GM21447 (cell line): ENCODE data around the gene OXCT2.
"Not testable (repeated sequence)": the region's sequence is repeated elsewhere in the genome, so short reads cannot be mapped to it uniquely, and the experiment has no call there.

Experiments used
- ATAC-seq: cut with Tn5 transposase; IDR thresholded peaks from one replicate; pipeline ENCODE4 v1.9.1; 2021; ENCODE audit not compliant: unreplicated experiment

Gene OXCT2

GRCh38 chr1:39787964-39788363 is 16.8 kb upstream of the OXCT2 start:
- not testable (repeated sequence) for ATAC-seq

GRCh38 chr1:39787468-39787867 is 16.3 kb upstream of the OXCT2 start:
- no peak for ATAC-seq

- ATAC-seq, result not testable (repeated sequence)
Observed at GRCh38 chr1:39787108-39787375, 15.9 kb upstream of the OXCT2 start.

DNA sequence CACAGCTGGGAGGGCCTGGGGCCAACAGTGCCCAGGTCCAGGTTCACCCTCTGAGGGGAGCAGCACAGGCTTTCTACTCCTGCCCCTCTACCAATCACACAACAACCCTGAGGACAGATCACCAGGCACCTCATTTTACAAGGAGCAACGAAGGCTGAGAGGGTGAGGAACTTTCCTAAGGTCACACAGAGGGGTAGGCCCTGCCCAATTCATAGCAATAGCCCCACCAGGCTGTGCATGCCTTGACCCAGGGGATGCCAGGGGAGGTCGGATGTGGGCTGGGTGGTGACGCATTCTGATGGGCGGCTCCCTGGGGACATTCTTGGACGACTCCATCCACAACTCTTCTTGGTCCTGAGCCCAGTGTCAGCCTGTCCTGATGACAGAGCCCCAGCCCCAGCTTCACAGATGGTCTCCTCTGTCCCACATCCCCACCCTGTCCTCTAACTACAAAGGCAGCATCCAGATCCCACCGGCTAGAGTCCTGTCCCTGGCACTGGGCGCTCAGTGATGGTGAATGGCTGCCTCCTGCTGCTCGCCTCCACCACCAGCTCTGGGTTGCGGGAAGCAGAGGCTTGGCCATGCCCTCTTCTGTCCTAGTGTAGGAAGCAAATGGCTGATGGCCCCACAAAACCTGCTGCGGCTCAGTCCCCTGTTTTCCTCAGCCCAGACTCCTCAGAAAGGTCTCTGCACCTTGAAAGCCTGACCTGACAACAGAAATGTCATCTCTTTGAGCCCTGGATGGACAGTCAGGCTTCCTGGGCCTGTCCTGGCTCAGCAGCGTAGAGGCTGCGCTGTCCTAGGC is 15.4 kb upstream of the OXCT2 start:
- not testable (repeated sequence) for ATAC-seq

- ATAC-seq, result not testable (repeated sequence)
Observed at GRCh38 chr1:39782685-39783084, 11.5 kb upstream of the OXCT2 start.

- ATAC-seq, result no peak
Observed at GRCh38 chr1:39782103-39782502, 11.0 kb upstream of the OXCT2 start.

DNA sequence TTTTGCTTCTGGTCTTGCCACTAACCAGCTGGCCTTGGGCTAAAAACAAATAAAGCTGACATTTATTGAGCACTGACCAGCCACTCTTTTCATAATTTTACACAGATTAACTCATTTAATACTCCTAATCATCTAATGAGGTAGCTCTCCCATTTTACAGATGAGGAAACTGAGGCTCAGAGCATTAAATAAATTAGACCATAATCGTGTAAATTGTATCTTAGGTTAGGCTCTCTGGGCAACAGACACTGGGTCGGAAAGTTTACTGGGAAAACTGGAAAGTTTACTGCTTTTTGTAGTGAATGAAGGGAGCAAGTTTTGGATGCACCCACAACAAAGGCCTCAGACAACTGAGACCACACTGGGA is 10.2 kb upstream of the OXCT2 start:
- no peak for ATAC-seq

DNA sequence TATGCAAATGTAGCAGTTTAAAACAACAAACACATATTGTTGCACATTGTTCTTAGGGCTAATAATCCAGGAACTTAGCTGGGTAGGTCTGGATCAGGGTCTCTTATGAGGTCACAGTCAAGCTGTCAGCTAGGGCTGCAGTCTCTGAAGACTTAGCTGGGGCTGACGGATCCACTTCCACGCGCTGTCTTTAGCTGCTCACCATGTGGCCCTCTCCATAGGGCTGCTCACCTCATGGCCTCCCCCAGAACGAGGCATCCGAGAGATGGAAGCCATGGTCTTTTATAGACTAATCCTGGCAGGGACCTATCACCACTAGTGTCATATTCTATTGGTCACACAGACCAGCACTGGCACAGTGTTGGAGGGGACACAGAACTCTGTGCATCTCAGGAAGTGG is 8.7 kb upstream of the OXCT2 start:
- no peak for ATAC-seq

DNA sequence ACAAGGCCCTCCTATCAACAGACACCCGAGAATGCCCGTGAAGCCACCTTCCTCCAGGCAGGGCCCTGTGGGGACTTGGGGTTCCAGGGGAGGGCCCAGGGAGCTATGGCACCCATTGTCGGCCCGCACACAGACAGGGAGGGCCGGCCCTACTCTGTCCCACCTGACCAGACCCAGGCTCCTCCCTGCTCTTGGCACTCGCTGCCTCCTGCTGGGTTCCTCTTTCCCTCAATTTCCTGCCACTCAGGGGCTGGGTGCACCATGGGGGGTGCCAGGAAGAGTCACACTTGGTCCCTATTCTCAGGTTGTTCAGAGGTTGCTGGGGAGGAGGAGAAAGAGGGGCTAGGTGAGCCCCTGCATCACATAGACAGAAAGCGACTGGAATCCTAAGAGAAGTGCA is 8.0 kb upstream of the OXCT2 start:
- no peak for ATAC-seq

DNA sequence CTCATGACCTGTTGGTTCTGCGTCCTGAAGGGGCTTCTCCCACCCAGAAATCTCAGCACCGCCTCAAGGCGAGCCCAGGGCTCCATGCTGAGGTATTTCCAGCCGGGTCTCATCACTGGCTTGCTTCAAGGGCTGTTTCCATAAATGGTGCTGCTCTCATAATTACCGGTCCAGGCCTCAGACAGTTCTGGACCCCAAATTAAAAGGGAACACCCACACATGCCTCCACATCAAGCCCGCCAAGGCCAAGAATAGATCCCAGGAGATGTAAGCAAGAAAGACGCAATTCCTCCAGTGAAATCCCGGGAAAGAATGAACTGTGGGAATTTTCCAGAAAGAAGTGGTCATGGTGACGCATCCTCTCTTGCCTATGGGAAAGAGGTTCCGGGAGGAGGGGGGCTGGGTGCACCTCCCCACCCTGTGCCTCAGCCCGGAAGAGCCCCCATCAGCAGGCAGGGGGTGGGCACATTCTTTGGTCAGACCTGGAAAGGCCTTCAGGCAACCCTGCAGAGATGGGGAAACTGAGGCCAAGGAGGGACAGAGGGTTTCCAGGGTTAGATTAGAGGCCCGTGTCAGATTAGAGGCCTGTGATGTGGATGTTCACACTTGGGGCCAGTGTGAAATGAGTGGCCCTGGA is 7.4 kb upstream of the OXCT2 start:
- not testable (repeated sequence) for ATAC-seq

GRCh38 chr1:39777896-39778295 is 6.7 kb upstream of the OXCT2 start:
- not testable (repeated sequence) for ATAC-seq

DNA sequence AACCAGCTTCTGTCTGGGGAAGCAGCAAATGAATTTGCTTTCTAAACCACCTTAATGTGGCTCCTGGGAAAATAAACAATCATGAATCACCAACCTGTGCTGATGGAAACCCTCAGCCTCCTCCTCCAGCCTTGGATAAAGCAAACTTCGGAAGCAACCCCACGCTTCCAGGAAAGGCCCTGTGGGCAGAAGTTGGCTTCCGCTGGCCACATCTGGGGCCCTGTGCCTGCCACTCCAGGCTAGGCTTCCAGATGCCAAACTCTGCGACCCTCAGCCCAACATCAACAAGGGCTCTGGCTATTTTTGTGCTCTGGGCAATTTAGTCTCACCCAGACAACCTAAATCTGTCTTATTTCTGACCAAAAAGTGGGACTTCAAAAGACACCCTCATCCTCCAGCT is 6.2 kb upstream of the OXCT2 start:
- no peak for ATAC-seq

- no peak for ATAC-seq
Observed at GRCh38 chr1:39776886-39777285, 5.7 kb upstream of the OXCT2 start.

DNA sequence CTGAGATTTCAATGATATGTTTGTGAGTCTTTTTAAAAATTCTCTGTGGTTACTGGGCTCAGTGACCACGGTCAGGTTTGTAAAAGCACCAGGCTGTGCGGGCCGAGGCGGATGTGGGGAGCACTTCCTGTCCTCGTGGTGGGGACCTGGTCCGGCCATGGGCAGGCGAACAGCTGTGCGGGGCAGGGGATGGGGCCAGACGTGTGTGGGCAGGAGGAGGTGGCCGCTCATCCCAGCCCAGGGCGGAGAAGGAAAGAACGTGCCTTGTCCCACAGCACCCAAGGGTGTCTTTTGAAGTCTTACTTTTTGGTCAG is 5.2 kb upstream of the OXCT2 start:
- ATAC-seq, result peak; percentile 64

DNA sequence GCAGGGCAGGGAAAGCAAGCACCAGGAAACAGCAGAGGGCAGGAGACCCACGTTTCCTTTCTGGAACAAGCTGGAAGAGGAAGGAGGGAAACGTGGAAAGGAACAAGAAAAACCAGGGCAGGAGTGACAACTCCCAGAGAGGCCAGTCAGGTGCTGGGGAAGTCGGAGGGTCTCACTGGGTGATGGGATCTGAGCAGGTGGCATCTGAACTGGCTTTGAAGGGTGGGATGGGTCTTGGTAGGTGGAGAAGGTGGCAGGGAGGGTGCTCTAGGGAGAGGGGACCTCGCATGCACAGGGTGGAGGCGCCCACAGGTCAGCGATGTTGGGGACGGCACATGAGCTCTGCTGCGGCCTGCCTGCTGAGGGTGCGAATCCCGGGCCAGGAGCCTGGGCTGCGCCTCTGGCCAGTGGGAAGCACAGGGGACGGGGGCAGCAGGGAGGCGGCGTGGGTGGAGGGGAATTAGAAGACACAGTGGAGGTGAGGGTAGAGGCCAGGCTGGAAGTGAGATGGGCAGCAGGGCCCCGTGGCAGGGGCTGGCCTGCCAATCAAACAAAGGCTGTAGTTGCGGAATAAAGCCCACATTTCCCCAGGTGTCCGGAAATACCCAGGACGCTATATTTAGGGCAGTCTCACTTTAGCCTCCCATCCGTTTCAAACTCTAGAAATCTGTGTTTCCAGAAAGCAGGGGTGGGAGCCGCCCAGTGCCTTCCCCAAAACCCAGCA is 4.7 kb upstream of the OXCT2 start:
- ATAC-seq, result peak; percentile 52

- ATAC-seq, result not testable (repeated sequence)
Observed at GRCh38 chr1:39775141-39775540, 4.0 kb upstream of the OXCT2 start.

DNA sequence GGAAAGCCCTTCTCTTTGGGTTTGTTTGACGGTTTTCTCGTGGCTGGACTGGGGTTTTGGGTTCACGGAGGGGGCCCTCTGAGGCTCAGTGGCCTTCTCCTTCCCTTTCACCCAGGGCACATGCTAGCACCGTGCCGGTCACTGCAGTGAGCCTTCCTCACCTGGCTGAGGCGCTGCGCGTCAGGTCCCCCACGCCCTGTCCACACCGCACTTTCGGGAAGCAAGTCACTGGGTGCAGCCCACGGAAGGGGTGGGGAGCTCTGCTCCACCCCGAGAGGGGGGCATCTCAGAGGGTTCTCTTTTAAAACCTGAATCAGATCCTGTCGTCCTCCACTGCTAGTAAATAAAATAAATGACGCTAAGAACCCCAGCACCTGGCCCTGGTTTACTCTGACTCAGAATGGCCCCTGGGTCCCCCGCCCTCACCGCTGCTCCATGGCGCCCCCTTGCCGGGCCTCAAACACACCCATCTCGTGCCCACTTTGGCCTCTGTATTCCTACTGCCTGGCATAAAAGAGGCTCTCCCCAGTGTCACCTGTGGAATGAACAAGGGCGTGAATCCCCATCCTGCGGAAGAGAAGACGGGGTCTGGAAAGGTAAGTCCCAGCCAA is 2.3 kb upstream of the OXCT2 start:
- not testable (repeated sequence) for ATAC-seq

DNA sequence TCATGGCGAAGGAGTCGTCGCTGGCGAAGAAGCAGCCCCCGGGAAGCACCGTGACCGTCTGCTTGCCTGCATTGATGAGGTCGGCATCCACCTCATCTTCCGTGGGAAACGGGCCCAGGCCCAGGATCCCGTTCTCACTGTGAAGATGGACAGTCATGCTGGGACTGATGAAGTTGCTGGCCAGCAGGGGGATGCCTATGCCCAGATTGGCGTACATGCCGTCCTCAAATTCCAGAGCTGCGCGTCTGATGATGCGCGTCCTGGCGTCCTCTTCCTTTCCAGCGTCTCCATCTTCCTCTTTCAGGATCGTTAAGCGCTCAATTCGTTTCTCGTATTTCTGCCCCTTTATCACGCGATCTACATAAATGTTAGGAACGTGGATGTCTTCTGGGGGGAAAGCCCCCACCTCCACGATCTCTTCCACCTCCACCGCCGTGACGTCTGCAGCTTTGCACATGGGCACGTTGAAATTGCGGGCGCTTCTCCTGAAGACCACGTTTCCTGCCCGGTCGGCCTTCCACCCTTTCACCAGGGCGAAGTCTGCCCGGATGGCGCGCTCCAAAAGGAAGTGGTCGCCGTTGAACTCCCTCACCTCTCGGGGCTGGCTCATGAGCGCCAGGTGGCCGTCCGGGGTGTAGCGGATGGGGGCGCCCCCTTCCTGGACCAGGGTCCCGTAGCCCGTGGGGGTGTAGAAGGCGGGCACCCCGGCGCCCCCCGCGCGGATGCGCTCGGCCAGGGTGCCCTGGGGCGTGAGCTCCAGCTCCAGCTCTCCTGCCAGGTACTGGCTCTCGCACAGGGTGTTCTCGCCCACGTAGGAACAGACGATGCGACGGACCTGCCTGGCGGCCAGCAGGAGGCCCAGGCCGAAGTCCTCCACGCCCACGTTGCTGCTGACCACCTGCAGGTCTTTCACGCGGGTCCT is 787 bp downstream of the OXCT2 start:
- ATAC-seq, result not testable (repeated sequence)

DNA sequence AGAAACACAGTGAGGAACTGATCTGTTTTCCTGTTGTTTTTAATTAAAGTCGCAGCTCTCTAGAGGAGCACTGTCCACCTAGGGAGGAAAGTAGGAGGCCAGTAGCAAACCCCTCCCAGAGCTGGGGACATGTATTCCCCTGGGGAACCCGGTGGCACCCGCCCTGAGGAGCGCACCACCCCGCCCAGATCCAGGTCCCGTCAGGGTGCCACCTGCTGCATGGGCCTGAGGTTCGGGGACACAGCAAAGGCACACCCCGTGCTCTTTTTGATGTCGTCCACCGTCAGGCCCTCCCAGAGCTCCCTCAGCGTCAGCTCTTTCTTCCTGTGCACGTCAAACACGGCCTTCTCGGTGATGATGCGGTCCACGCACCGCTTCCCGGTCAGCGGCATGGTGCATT is 1.6 kb downstream of the OXCT2 start:
- not testable (repeated sequence) for ATAC-seq

DNA sequence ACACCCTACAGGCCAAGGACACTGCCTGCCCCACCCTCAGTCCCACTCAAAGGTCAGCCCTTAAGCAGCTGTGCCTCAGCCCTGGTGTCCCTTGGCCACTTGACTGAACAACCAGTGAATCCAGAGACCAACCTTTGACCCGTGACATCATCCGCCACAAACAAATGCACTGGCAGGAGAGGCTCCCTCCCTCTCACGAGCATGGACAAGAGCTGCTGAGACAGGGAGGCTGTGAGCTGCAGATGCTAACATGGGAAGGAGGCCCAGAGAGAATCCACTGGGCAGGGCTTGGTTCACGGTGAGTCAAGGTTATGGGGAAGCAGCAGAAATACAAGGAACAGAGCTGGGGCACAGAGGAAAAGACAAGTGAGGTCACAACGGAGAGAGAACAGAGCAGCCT is 4.7 kb downstream of the OXCT2 start:
- ATAC-seq, result not testable (repeated sequence)

DNA sequence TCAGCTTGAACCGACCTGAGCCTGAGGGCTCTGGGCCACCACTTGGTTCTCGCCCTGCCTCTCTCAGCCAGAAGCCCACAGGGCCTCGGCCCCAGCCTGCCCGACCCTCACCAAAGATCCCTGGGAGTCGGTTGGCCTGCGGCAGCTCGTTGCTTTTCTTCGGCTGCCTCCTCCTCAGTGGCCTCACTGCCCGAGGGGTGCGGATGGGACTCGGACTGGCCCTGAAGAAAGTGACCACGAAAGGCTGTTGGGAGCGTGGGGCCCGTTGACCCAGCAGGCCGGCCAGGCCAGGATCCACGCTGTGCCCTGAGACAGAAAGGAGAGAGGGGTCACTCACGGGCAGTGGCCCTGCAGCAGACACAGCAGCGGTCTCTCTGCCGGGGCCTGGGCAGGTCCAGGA is 6.6 kb downstream of the OXCT2 start:
- not testable (repeated sequence) for ATAC-seq
